ENCODE data around the gene CDC42SE2. TPM values are rescaled to one million over a fixed set of nuclear protein-coding genes. Genes with fewer than 3 reads are reported as not detected.

CDC42SE2 gene
- total RNA-seq, 1 donor from 2014 or later: 27.8 TPM

- no peak for DNase-seq (ENCODE audit: extremely low spot score, unreplicated experiment)
- no peak for TF ChIP-seq CTCF (conservative IDR thresholded peaks at IDR 0.05)
- no peaks in the 10 kb centered on the region for H3K9me3 Mint-ChIP-seq
- H3K4me3 Mint-ChIP-seq: no peak overlapping the region
- H3K4me1 Mint-ChIP-seq (ENCODE audit: unreplicated experiment): peaks cover 11% of the 10 kb centered on the region
- H3K27ac Mint-ChIP-seq: no peak overlapping the region
- no peaks in the 10 kb centered on the region for H3K27me3 Mint-ChIP-seq
- H3K36me3 Mint-ChIP-seq: peaks cover 16% of the 10 kb centered on the region
These were observed 34.0 kb downstream of the CDC42SE2 start for GRCh38 chr5:131297886-131298285.

- H3K4me1 Mint-ChIP-seq (ENCODE audit: unreplicated experiment): peaks cover 16% of the 10 kb centered on the region
- no peaks in the 10 kb centered on the region for H3K27me3 Mint-ChIP-seq
- H3K36me3 Mint-ChIP-seq: peaks cover 17% of the 10 kb centered on the region
- H3K4me3 Mint-ChIP-seq: no peak overlapping the region
- H3K27ac Mint-ChIP-seq: no peak overlapping the region
- no peak for TF ChIP-seq CTCF (conservative IDR thresholded peaks at IDR 0.05)
- no peak for DNase-seq (ENCODE audit: extremely low spot score, unreplicated experiment)
- H3K9me3 Mint-ChIP-seq: no peaks in the 10 kb centered on the region
These were observed 35.6 kb downstream of the CDC42SE2 start for GRCh38 chr5:131299465-131299864.

GRCh38 chr5:131302506-131302905 lies 38.7 kb downstream of the CDC42SE2 start:
- no peaks in the 10 kb centered on the region for H3K27me3 Mint-ChIP-seq
- no peak overlapping the region for H3K27ac Mint-ChIP-seq
- H3K4me1 Mint-ChIP-seq (ENCODE audit: unreplicated experiment): peaks cover 9% of the 10 kb centered on the region
- no peak for TF ChIP-seq CTCF (conservative IDR thresholded peaks at IDR 0.05)
- H3K9me3 Mint-ChIP-seq: no peaks in the 10 kb centered on the region
- peaks cover 28% of the 10 kb centered on the region for H3K36me3 Mint-ChIP-seq
- DNase-seq (ENCODE audit: extremely low spot score, unreplicated experiment): no peak
- H3K4me3 Mint-ChIP-seq: no peak overlapping the region

GRCh38 chr5:131303537-131303936 lies 39.7 kb downstream of the CDC42SE2 start:
- Mint-ChIP-seq H3K27ac (no peak overlapping the region), H3K4me1 (ENCODE audit: unreplicated experiment) (peaks cover 9% of the 10 kb centered on the region), H3K9me3 (no peaks in the 10 kb centered on the region), H3K27me3 (no peaks in the 10 kb centered on the region), H3K4me3 (no peak overlapping the region), H3K36me3 (peaks cover 28% of the 10 kb centered on the region)
- TF ChIP-seq CTCF (conservative IDR thresholded peaks at IDR 0.05): no peak
- DNase-seq (ENCODE audit: extremely low spot score, unreplicated experiment): no peak

- Mint-ChIP-seq H3K36me3 (peaks cover 25% of the 10 kb centered on the region), H3K9me3 (no peaks in the 10 kb centered on the region), H3K4me1 (ENCODE audit: unreplicated experiment) (peaks cover 9% of the 10 kb centered on the region), H3K27me3 (no peaks in the 10 kb centered on the region), H3K27ac (no peak overlapping the region), H3K4me3 (no peak overlapping the region)
- no peak for DNase-seq (ENCODE audit: extremely low spot score, unreplicated experiment)
- TF ChIP-seq CTCF (conservative IDR thresholded peaks at IDR 0.05): no peak
These were observed 40.6 kb downstream of the CDC42SE2 start for GRCh38 chr5:131304414-131304813.

GRCh38 chr5:131305138-131305689 lies 41.4 kb downstream of the CDC42SE2 start:
- TF ChIP-seq CTCF (conservative IDR thresholded peaks at IDR 0.05): no peak
- no peak overlapping the region for H3K4me3 Mint-ChIP-seq
- H3K36me3 Mint-ChIP-seq: peaks cover 24% of the 10 kb centered on the region
- H3K27me3 Mint-ChIP-seq: no peaks in the 10 kb centered on the region
- peaks cover 9% of the 10 kb centered on the region for H3K4me1 Mint-ChIP-seq (ENCODE audit: unreplicated experiment)
- H3K9me3 Mint-ChIP-seq: no peaks in the 10 kb centered on the region
- no peak for DNase-seq (ENCODE audit: extremely low spot score, unreplicated experiment)
- H3K27ac Mint-ChIP-seq: no peak overlapping the region

All from type B pancreatic cell (in vitro differentiated cells).